ACC112 (cell line): Measurements from ENCODE around the gene LIPN.

Experiments
- H2AFZ ChIP-seq: fragments of 200-600 bp; sonication (generic); one replicate; pipeline ENCODE4 v1.6.0; 2017; ENCODE audit warnings: antibody characterized with exemption, low read length; ENCODE audit not compliant: unreplicated experiment
- H3K27ac ChIP-seq: fragments of 200-600 bp; sonication (generic); 2 replicates; pipeline ENCODE4 v1.5.1; 2014; ENCODE audit warnings: low read depth, mild to moderate bottlenecking, antibody characterized with exemption, low read length, moderate library complexity
- H3K27me3 ChIP-seq: fragments of 200-600 bp; sonication (generic); 2 replicates; pipeline ENCODE4 v1.6.1; 2014; ENCODE audit warnings: mild to moderate bottlenecking, antibody characterized with exemption, low read length, moderate library complexity, mixed read lengths; ENCODE audit not compliant: insufficient read depth
- H3K36me3 ChIP-seq: fragments of 200-600 bp; sonication (generic); 2 replicates; pipeline ENCODE4 v1.6.1; 2016; ENCODE audit warnings: mild to moderate bottlenecking, antibody characterized with exemption, low read length, moderate library complexity, mixed read lengths; ENCODE audit not compliant: insufficient read depth
- H3K4me1 ChIP-seq: fragments of 200-600 bp; sonication (generic); one replicate; pipeline ENCODE4 v1.6.1; 2016; ENCODE audit warnings: low read length, mixed read lengths; ENCODE audit not compliant: insufficient read depth, unreplicated experiment, control insufficient read depth
- H3K4me3 ChIP-seq: fragments of 200-600 bp; sonication (generic); 2 replicates; pipeline ENCODE4 v1.5.1; 2014; ENCODE audit warnings: mild to moderate bottlenecking, low read depth, low read length
- H3K79me2 ChIP-seq: fragments of 200-600 bp; sonication (generic); one replicate; pipeline ENCODE4 v1.6.0; 2016; ENCODE audit warnings: low read length; ENCODE audit not compliant: control insufficient read depth, unreplicated experiment, insufficient read depth

Gene LIPN

DNA sequence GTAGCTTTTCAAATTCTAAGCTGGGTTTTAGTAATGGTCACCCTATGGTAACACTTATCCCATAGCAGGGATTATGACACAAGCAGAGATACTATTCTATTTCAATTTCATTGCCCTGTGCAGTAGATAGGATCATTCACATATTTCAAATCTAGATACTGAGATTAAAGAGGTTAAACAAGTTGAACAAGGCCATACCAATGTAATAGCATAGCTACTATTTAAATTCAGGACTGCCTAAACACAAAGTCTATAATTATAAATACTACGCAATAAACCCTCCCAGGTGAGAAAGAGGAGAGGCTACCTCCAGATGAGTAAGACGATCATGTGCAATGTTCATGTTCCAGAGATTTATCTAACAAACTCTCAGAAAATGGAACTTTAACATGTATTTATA is 43.8 kb downstream of the LIPN start:
- H3K4me3 ChIP-seq, result no peak overlapping the region

DNA sequence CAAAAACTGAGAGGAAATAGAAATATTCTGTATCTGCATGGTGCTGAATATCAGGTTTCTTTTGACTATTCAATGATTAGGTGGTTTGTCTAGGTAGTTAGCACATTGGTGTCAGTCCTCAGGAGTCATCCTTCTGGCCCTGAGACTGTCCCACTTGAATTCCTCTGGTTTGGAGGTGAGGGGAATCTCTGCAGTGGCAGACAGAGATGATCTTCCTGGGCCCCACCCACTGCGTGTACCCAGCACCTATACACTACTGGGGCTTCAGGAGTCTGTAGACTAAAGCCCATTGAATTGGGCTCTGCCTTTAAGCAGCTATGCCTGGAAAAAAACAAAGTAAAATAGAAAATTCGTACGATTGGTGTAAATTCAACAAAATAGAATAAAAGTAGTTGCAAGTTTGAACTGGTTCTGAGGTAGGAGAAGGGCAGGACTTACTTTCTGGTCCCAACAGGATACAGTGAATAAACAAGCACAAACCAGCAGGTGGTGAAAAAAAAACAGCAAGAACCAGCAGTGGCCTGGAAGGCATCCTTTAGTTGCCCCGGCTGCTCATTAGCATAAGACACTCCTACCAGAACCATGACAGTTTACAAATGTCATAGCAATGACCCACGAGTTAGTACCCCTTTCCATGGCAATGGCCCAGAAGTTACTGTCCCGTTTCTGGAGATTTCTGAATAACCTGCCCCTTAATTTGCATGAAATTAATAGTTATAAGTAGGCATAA is 44.4 kb downstream of the LIPN start:
- H3K27ac ChIP-seq, result no peak overlapping the region
- no peaks in the 10 kb centered on the region for H3K36me3 ChIP-seq
- H3K4me1 ChIP-seq, result peaks cover 21% of the 10 kb centered on the region
- H3K4me3 ChIP-seq, result no peak overlapping the region
- H3K27me3 ChIP-seq, result no peaks in the 10 kb centered on the region
- no peaks in the 10 kb centered on the region for H3K79me2 ChIP-seq
- H2AFZ ChIP-seq, result no peak overlapping the region

More for the DNA sequence above, 43.8 kb downstream of the LIPN start:
- no peaks in the 10 kb centered on the region for H3K79me2 ChIP-seq
- no peaks in the 10 kb centered on the region for H3K27me3 ChIP-seq
- no peak overlapping the region for H3K27ac ChIP-seq
- no peaks in the 10 kb centered on the region for H3K36me3 ChIP-seq
- H3K4me1 ChIP-seq, result peaks cover 21% of the 10 kb centered on the region
- H2AFZ ChIP-seq, result no peak overlapping the region

DNA sequence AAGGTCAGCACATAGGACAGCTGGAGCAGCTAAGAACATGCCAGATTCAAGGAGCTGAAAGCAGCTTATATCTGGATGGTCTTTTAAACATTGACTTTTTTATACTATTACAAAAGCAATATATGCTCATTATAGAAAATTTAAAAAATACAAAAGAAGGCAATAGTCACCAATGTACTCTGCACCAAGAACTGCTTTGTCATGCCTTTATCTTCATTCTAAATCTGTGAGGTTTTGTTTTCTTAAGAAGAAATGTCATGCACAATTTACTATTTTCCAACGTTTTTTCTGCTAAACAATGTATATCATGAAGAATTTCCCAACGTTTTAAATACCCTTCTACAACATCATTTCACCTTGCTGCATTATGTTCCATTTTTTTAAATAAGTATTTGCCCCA is 45.5 kb downstream of the LIPN start:
- H3K79me2 ChIP-seq, result no peaks in the 10 kb centered on the region
- H3K4me3 ChIP-seq, result no peak overlapping the region
- H3K36me3 ChIP-seq, result no peaks in the 10 kb centered on the region
- H2AFZ ChIP-seq, result peak overlapping the region; percentile 45
- peak overlapping the region; percentile 63 for H3K27ac ChIP-seq
- peaks cover 20% of the 10 kb centered on the region for H3K4me1 ChIP-seq
- H3K27me3 ChIP-seq, result no peaks in the 10 kb centered on the region

DNA sequence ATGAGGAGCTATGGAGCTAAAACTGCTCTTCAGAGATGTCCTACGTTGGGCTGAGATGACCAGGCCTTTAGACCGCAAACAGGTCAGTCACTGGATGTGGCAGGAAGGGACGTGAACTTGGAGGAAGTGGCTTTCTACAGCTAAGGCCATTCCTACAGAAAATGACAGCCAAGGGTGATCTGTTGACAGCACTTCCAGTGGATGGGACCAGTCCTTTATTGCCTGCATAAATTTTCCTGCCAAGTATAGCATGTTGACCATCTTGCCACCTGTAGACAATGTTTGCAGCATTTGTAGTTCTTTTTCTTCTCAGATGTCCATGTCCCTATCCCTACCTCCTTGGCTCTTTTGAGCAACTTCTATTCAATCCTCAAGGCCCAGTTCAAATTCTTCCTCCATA is 46.1 kb downstream of the LIPN start:
- Histone ChIP-seq H3K79me2 (no peaks in the 10 kb centered on the region), H3K27me3 (no peaks in the 10 kb centered on the region), H3K4me1 (peaks cover 19% of the 10 kb centered on the region), H3K36me3 (no peaks in the 10 kb centered on the region), H2AFZ (peak overlapping the region; percentile 45), H3K4me3 (no peak overlapping the region), H3K27ac (peak overlapping the region; percentile 63)

DNA sequence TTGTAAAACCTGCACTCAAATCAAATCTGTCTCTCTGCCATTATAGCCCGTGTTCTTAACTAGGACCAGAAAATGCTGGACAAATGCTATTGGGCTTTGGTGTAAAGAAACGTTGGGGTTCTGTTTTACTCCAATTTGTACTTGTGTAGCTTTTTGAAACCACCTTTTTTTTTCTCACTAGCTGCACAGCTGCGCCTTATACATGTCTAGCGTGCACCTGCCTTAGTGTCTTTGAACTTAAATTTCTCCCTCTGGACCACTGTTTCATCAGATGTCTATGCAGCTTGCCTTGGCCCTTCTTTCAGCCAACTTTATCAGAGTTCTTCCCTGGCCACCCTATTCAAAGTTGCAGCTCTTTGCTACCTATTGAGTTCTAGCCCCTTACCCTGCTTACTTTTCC is 49.8 kb downstream of the LIPN start:
- Histone ChIP-seq H3K4me3 (no peak overlapping the region), H3K36me3 (no peaks in the 10 kb centered on the region), H3K27ac (no peak overlapping the region), H3K79me2 (no peaks in the 10 kb centered on the region), H3K27me3 (no peaks in the 10 kb centered on the region), H3K4me1 (peaks cover 19% of the 10 kb centered on the region), H2AFZ (no peak overlapping the region)

DNA sequence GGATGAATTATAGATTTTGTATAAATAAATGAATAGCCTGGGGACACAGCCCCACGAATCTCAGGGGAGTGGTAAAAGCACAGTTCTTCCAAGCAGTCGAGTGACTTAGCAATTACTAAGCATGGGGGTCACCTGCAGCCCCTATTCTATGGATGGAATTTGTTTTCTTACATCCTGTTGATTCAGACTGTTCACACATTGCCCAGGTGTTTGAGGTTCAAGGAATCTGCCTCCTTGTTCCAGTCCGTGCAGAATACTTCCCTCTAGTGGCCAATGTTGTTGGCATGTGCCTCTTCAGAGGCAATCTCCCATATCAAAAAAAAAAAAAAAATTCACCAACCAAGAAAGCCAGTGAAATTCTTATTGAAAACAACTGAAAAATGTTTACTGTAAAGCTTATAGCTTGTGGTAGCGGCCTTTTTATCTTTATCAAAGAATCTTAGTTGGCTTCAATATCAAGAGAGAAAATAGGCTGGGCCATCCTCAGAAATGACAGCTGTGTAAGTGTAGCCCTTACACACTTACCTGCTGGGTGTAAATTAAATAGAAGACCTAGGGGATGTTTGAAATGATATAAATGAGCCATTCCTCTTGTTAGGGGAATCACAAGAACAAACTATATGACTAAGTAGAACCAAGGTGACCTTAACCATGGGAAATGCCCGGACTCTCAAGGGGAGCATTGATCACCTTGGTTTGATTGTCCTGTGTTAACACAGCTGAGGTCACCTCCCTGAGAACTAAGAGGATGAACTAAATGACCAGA is 50.6 kb downstream of the LIPN start:
- no peaks in the 10 kb centered on the region for H3K36me3 ChIP-seq
- no peaks in the 10 kb centered on the region for H3K79me2 ChIP-seq
- H3K27me3 ChIP-seq, result no peaks in the 10 kb centered on the region
- no peak overlapping the region for H3K27ac ChIP-seq
- no peak overlapping the region for H3K4me3 ChIP-seq
- H2AFZ ChIP-seq, result no peak overlapping the region
- peaks cover 12% of the 10 kb centered on the region for H3K4me1 ChIP-seq

DNA sequence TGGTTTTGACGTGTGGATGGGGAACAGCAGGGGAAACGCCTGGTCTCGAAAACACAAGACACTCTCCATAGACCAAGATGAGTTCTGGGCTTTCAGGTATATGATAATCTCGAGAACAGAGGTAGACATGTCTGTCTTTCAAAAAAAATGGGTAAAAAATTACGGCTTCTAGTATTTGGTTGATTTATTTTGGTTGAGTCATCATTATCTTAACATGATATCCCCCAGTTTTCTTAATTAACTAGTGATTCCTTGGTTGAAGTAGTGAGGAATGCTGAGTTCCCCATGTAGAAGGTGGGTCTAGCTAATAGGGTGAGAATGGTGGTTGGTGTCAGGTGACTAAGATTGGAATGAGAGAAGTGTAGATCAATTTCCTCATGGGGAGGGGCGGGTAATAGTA is 53.4 kb downstream of the LIPN start:
- Histone ChIP-seq H2AFZ (no peak overlapping the region), H3K36me3 (no peaks in the 10 kb centered on the region), H3K4me3 (no peak overlapping the region), H3K79me2 (no peaks in the 10 kb centered on the region), H3K4me1 (peaks cover 5% of the 10 kb centered on the region), H3K27ac (no peak overlapping the region), H3K27me3 (no peaks in the 10 kb centered on the region)

DNA sequence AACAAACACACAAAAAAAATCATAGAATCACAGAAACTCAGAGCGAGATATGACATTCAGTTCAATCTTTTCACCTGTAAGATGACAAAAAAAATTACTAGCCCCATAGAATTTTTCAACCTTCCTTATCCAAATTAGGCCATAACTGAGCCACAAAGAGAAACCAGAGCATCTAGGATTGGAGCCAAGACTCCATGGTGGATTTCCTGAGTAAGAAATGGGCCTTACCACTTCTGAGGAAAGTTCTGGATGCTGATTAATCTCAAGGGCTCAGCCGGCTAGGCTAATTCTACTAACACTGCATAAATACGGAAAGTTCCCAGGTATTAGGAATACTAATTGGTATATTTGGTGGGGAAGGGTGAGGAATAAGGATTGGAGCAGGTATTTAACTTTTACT is 59.5 kb downstream of the LIPN start:
- Histone ChIP-seq H3K27ac (no peak overlapping the region), H2AFZ (no peak overlapping the region), H3K4me1 (peaks cover 6% of the 10 kb centered on the region), H3K4me3 (no peak overlapping the region), H3K36me3 (no peaks in the 10 kb centered on the region), H3K79me2 (no peaks in the 10 kb centered on the region), H3K27me3 (no peaks in the 10 kb centered on the region)

DNA sequence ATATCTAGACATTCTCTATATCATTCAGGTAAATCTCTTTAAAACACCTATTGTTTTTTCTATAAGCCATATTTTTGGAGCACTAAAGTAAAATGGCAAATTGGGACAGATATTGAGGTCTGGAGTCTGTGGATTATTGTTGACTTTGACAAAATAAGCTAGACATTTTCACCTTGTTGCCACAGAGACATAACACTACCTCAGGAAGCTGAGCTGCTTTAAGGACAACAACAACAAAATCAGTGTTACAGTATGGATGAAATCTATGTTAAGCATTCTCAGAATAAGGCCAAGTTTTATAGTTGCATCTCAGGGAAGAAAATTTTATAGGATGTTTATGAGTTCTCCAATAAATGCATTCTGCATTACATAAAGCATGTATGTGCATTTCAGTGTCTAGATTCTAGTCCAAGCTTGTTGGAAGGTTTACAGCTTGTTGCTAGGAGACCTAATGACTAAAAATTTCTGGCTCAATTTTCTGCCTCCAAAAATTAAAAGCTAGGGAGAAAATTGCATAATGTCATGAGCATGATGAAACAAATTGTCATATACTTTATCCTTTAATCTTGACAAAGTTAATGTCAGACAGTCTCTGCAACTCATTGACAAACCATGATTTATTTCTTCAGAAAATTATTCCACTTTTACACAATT is 61.1 kb downstream of the LIPN start:
- Histone ChIP-seq H3K4me1 (peaks cover 6% of the 10 kb centered on the region), H3K27ac (peak overlapping the region; percentile 4; the same call in 1 of the 2 replicates), H2AFZ (no peak overlapping the region), H3K27me3 (no peaks in the 10 kb centered on the region), H3K4me3 (no peak overlapping the region), H3K79me2 (no peaks in the 10 kb centered on the region), H3K36me3 (no peaks in the 10 kb centered on the region)

DNA sequence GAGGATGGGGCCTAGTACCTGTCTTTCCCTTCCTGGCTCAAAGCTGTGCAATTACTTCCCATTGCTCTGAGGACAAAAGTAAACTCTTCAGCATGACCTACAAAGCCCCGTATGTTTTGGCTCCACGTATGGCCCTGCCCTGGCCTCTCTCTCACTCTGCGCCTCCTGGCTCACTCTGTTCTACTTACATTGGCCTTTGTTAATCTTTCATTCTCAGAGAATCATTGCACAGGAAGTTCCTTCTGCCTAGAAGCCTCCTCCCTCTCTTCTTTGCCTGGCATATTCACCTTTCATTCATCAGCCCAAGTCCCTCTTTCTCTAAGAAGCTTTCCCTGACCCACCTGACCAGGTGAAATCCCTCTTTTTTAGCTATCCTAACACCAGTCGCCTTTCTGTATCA is 66.6 kb downstream of the LIPN start:
- no peak overlapping the region for H2AFZ ChIP-seq
- peaks cover 16% of the 10 kb centered on the region for H3K4me1 ChIP-seq
- no peak overlapping the region for H3K4me3 ChIP-seq
- no peaks in the 10 kb centered on the region for H3K36me3 ChIP-seq
- no peaks in the 10 kb centered on the region for H3K79me2 ChIP-seq
- H3K27me3 ChIP-seq, result no peaks in the 10 kb centered on the region
- H3K27ac ChIP-seq, result no peak overlapping the region
